K562 (cell line): ENCODE data around the gene PDE9A.

Experiments used
- CTBP1 ChIP-seq: fragments of 450-650 bp; IDR thresholded peaks from 2 replicates; pipeline ENCODE4 v1.6.1; 2016; ENCODE audit warnings: borderline replicate concordance
- SIN3A ChIP-seq, 2 experiments: fragments of 150-350 bp in 1 of 2; IDR thresholded peaks; 2 replicates each; pipeline ENCODE4 v1.6.1; 2011 to 2016; ENCODE audit warnings: borderline replicate concordance in 2 of 2, low read depth in 2 of 2, low read length in 2 of 2, mild to moderate bottlenecking in 2 of 2, moderate library complexity in 2 of 2; ENCODE audit not compliant: control insufficient read depth in 1 of 2
- ZNF133 ChIP-seq: fragments of 250-450 bp; sonication (Bioruptor Pico); IDR thresholded peaks from 2 replicates; pipeline ENCODE4 v1.4.0; 2020; ENCODE audit warnings: mild to moderate bottlenecking
- ZNF184 ChIP-seq: sonication (generic); formaldehyde crosslinking; IDR thresholded peaks from 2 replicates; pipeline ENCODE4 v1.5.0; 2020; ENCODE audit warnings: missing genetic modification reagents
- TF ChIP-seq, protein P1 (sequence below): sonication (generic); formaldehyde crosslinking; IDR thresholded peaks from 2 replicates; pipeline ENCODE4 v1.8.1; 2023; ENCODE audit warnings: mild to moderate bottlenecking, missing genetic modification reagents
- TF ChIP-seq, protein P2 (sequence below), 3 experiments: IDR thresholded peaks in 2 of 3; conservative IDR thresholded peaks in 1 of 3; 2 replicates each; pipeline ENCODE4 v1.5.1; 2011 to 2012; ENCODE audit warnings: low read length in 3 of 3, mild to moderate bottlenecking in 3 of 3, control low read depth in 2 of 3, improper control_type of control experiment in 1 of 3, inconsistent platforms in 1 of 3, low read depth in 1 of 3, mixed read lengths in 1 of 3, moderate library complexity in 1 of 3; ENCODE audit not compliant: insufficient read depth in 2 of 3
- TF ChIP-seq, protein P3 (sequence below): sonication (generic); formaldehyde crosslinking; IDR thresholded peaks from 2 replicates; pipeline ENCODE4 v1.9.0; 2022; ENCODE audit warnings: mild to moderate bottlenecking, missing genetic modification reagents

DNA sequence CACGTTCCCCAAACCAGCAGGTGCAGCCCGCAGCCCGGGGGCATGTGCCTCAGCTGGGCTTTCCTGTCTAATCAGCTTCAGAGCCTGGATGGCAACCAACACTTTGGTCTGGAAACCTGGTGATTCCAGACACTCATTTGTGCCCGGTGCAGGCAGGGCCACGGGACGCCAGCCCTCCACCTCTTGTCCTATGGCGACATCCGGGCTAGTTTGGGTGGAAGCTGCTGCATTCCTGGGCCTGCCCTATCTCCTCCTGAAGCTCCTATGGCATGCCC is 114.1 kb downstream of the PDE9A start:
- TF ChIP-seq, protein P1, sequence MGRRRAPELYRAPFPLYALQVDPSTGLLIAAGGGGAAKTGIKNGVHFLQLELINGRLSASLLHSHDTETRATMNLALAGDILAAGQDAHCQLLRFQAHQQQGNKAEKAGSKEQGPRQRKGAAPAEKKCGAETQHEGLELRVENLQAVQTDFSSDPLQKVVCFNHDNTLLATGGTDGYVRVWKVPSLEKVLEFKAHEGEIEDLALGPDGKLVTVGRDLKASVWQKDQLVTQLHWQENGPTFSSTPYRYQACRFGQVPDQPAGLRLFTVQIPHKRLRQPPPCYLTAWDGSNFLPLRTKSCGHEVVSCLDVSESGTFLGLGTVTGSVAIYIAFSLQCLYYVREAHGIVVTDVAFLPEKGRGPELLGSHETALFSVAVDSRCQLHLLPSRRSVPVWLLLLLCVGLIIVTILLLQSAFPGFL (CRISPR knock-in tag), result no peak
- no peak for TF ChIP-seq ZNF133 (CRISPR knock-in tag)
- TF ChIP-seq CTBP1, result no peak
- TF ChIP-seq, protein P2, sequence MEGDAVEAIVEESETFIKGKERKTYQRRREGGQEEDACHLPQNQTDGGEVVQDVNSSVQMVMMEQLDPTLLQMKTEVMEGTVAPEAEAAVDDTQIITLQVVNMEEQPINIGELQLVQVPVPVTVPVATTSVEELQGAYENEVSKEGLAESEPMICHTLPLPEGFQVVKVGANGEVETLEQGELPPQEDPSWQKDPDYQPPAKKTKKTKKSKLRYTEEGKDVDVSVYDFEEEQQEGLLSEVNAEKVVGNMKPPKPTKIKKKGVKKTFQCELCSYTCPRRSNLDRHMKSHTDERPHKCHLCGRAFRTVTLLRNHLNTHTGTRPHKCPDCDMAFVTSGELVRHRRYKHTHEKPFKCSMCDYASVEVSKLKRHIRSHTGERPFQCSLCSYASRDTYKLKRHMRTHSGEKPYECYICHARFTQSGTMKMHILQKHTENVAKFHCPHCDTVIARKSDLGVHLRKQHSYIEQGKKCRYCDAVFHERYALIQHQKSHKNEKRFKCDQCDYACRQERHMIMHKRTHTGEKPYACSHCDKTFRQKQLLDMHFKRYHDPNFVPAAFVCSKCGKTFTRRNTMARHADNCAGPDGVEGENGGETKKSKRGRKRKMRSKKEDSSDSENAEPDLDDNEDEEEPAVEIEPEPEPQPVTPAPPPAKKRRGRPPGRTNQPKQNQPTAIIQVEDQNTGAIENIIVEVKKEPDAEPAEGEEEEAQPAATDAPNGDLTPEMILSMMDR (IDR thresholded peaks at IDR 0.05 in 2 of 3, conservative IDR thresholded peaks at IDR 0.05 in 1 of 3; ENCODE audit: insufficient read depth in 2 of 3, low read depth in 1 of 3, low read length in 3 of 3), result no peak
- no peak for TF ChIP-seq ZNF184
- TF ChIP-seq SIN3A (IDR thresholded peaks at IDR 0.05; ENCODE audit: borderline replicate concordance in 2 of 2, control insufficient read depth in 1 of 2, low read depth in 2 of 2, low read length in 2 of 2), result no peak
- TF ChIP-seq, protein P3, sequence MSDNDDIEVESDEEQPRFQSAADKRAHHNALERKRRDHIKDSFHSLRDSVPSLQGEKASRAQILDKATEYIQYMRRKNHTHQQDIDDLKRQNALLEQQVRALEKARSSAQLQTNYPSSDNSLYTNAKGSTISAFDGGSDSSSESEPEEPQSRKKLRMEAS (CRISPR knock-in tag), result no peak
